Activated T-helper 9 cell treated with anti-CD3 and anti-CD28 coated beads, Interleukin-2, amount 50 U/mL, for 16 hours (primary cell): ENCODE results near the gene RCSD1.
"Not testable (repeated sequence)": the region's sequence is repeated elsewhere in the genome, so short reads cannot be mapped to it uniquely, and the experiment has no call there.

ENCODE experiments used
- DNase-seq: peaks from one replicate; pipeline ENCODE4 v3.0.0-alpha.2; 2020; ENCODE audit warnings: low read depth

RCSD1 gene

DNA sequence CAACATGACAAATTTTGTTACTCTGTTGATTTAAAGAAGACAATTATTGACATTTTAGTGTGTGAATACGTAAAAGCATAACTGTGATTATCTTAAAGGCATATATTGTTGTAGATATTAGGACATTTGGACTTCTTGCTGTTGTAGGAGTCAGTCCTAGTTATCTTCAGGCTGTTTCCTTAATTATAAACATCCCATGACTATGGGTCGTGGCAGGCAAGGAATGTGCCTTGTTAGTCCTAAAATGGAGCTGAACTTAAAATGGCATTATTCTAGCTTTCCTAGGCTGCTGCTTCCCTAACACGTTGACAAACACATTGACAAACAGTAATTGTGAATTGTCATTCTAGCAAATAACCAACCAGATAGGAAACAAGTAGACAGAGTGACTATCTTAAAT, 87.3 kb downstream of the RCSD1 start:
- DNase-seq: no peak

DNA sequence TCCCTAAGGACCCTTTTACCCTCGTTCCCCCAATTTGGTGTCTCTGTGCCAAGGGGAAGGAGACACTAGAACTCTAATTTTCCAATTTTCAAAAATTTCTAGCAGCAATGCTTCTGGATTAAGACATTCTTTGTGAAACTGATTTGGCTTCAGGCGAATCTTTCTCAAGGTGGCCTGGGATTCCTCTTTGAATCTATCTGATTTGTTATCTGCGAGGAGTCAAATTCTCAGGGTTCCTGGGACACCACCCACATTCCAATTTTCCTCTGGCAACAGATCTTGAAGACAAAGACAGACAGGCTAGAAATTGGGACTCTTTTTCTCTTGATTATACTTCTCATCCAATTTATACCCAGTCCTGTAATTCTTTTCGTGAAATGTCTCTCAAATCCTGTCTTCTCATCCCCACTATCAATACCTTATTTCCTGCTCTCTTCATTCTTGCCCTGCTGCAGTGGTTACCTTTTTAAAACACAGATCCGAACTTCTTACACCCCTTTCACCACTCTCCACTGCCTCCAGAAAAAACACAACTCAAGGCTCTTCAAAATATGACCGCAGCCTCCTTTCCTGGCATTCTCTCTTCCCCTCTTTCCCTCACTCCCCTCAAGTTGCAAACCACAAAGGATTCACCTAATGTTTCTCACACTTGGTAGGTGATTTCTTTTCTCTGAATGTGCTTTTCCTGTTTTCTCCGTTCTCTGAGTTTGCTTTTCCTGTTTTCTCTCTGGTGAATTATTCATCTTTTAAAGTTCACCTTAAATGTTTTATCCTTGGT, 89.1 kb downstream of the RCSD1 start:
- no peak for DNase-seq

DNA sequence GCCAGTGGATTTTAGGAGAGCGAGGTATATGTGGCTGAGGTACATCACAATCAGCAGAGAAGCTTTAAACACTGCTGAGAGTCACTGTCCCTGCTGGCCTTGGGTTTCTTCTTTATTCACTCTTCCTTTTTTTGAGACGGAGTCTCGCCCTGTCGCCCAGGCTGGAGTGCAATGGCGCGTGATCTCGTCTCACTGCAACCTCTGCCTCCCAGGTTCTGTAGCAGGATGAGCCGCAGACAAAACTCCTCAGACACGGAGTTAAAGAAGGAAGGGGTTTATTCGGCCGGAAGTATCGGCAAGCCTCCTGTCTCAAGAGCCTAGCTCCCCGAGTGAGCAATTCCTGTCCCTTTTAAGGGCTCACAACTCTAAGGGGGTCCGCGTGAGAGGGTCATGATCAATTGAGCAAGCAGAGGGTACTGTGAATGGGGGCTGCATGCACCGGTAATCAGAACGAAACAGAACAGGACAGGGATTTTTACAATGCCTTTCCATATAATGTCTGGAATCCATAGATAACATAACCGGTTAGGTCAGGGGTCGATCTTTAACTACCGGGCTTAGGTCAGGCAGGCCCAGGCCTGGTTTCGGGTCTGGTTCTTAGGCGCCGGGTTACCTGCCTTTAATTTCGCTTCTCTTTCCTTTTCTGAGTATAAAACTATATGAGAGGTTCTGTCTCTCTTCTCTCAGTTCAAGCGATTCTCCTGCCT, 89.8 kb downstream of the RCSD1 start:
- DNase-seq: not testable (repeated sequence)

DNA sequence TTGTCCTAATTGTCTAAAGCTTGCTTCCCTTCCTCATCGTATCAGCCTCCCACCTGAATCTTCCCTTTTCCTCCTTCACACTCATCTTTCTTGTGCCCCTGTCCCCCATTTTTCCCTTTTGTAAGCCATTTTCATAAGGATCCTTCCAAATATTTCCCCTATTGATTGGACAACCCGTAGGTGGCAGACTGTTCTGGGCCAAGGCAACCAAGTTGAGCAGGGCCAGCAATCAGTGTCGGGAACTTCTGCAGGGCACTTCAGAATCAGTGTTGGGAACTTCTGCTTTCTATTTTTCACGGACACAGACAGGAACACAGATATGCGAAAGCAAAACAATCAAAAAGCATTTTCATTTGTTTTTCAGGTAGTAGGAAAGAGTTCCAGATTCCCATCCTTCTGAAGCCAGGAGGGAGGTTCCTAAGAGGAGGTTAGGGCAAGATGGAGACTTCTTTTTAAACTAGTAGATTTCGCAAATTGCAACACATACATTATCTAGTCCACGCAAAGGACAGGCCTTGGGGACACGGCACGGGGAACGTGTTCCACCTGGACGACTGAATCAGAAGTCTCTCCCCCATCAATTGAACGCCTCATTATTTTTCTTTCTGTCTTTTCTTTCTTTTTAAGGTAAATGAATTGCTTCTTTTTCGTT, 91.1 kb downstream of the RCSD1 start:
- no peak for DNase-seq

DNA sequence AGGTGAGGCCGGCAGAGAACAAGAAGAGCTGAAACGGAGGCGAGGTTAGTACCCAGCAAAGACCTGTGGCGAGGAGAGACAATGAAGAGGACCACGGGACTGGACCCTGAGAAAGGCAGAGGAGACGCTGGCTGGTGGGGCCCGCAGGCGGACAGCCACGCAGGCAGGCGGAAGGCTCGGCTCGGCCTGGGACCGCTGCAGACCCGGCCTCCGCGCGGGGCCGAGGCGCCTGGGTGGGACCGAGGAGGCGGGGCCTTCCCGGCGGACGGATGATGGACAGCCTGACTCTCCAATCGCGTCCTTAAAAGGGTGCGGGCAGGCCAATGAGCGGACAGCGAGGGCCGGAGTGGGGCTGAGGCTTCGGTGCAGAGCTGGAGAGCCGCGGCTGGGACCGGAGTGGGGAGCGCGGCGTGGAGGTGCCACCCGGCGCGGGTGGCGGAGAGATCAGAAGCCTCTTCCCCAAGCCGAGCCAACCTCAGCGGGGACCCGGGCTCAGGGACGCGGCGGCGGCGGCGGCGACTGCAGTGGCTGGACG, 91.7 kb downstream of the RCSD1 start, which contains the start of gene MPZL1:
Gene MPZL1 (plus strand): TSS at position 366 of the 535 bp plus-strand sequence. CDS start 170 bp downstream, outside the sequence.
- peak; percentile 84 for DNase-seq

DNA sequence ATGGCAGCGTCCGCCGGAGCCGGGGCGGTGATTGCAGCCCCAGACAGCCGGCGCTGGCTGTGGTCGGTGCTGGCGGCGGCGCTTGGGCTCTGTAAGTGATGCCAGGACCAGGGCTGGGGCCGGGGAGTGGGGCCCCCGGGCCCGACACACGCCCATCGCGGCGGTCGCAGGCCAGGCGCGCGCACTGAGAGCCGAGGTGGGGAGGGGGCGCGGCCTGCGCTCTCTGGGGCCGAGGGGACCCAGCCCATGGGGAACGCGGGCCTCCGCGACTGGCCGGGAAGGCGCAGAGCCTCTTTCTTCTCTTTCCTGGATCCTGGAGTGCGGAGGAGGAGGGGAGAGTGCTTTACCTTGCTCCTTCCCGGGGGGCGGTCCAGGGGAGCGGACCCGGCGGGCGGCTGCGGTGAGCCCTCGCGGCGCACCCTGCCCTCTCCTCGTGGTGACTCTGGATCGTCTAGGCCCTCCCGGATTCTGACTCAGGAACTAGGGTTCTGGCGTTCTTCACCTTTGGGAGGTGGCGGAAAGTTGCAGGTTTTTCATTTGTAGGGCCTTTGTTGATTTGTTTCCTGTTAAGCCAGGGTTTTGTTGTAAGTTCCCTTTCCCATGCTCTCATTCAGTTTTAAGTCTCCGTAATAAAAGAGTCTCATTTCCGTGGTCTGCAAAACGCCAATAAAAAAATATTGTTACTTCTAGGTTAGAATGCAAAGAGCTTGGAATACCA, 92.3 kb downstream of the RCSD1 start:
- peak; percentile 5 for DNase-seq

DNA sequence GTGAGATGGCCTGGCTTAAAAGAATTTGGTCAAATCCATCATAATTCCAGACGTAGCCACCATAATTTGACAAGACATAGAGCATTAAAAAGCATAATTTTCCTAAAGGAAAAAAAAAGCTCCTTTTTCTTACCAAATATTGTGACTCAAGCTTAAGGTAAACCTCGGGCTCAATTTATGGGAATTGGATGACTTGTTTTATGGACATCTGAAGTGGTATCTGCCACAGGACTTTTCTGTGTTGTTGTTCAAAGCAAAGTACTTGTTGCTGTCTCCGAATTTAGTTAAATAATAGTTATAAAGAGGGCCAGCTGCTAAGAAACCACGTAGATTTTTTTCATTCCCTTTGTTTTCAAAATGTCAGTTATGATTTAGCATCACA, 92.8 kb downstream of the RCSD1 start:
- DNase-seq: no peak

DNA sequence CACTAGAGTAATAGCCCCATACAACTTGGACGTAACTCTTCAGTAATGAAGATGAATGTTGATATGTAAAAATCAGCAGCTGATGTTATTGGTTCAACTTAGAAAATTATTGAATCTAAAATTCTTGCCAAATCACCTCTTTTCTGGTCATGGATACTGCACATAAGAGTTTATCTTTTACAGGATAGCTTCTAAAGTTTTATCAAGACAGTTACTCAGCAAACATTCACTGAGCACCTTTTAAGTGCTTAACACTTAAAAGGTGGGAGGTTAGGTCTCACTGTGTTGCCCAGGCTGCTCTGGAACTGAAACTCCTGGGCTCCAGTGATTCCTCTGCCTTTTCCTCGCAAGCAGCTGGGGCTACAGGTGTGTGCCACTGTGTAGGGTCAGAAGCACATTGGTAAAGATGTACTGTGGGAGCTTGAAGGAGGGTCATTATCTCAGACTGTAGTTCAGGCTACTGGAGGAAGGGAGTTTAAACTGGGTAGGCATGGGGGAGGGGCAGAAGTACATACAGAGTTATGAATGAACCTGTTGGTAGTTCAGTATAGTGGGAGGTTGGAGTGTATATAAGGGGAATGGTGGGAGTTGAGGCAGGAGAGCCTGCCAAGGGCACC, 93.8 kb downstream of the RCSD1 start:
- DNase-seq: no peak

DNA sequence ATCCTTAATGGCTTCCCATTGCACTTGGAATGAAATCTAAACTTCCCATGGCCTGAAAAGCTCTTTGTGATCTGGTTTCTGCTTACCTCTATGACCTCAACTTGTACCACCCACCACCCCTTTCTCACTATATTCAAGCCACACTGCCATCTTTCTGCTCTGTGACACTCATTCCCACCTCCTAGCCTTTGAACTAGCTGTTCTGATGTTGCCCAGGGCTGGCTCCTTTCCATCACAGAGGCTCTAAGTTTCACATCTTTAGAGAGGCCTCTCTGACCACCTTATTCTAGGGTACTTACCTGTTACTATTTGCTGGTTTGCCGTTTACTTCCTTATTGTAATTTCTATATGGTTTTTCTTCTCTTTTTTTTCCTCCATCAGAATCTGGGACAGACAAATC, 96.0 kb downstream of the RCSD1 start:
- DNase-seq: no peak

DNA sequence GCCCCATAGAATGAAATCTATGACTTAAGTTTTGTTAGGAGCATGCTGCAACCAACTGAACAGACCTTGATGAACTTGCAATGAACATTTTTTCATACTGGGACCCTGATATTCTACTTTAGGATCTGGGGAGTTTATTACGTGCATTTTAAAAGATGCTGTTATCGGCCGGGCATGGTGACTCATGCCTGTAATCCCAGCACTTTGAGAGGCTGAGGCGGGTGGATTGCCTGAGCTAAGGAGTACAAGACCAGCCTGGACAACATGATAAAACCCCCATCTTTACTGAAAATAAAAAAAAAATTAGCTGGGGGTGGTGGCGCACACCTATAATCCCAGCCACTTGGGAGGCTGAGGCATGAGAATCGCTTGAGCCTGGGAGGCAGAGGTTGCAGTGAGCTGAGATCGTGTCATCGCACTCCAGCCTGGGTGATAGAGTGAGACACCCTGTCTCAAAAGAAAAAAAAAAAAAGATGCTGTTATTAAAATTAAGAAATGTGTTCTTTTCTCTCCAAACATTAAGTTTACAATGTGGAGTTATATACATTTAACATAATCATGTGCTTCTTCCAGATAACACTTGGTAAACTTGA, 98.9 kb downstream of the RCSD1 start:
- DNase-seq: no peak

DNA sequence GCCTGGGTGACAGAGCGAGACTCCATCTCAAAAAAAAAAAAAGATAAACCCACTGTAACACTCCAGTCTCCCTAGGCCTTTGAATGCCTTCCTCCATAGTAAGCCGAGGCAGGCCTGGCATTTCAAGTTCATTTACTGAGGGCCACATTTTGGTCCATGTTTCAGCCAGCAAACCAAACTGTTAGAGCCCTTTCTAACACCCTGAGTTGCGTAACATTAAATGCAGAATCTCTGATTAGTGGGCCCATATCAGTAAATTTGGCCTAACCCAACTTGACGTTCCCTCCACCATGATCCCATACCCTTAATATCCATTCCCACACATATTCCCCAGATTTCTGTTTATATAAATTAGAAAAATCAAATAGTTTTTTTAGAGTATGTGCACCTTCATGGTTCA, 104.2 kb downstream of the RCSD1 start:
- DNase-seq: no peak

DNA sequence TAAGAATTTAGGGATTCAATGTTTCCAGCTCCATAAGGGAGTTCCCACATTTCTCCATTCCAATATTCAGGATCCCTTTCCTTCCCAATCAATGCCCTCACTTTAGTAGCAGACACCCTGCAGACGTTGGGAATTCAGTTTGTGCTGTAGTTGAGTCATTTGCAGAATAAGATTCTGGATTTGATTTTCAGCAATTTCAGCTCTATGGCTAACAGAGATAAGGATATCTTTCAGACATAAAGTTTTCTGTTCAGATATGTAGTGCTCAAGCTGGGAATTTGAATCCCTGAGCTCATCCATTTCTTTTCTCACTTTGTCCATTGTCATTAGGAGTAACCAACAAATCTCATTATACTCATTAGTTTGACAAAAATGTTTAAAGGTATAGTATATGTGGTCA, 104.8 kb downstream of the RCSD1 start:
- no peak for DNase-seq

DNA sequence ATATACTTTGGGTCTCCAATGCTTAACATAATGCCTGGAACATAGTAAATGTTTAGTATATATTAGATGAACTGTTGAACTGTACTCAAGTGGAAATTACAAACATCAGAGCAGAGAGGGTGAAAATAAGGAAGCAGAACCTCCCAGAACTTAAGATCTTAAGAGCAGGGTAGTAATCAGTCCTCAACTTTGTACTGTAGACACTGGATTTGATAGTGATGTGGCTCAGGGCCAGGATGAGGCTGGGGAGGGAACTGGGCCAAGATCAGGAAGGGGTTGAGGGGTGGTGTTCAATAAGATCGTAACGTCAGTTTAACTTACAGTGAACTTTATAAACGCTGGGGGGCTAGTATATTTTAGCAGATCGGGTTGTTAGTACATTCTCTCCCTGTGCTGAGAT, 107.1 kb downstream of the RCSD1 start:
- DNase-seq: no peak

DNA sequence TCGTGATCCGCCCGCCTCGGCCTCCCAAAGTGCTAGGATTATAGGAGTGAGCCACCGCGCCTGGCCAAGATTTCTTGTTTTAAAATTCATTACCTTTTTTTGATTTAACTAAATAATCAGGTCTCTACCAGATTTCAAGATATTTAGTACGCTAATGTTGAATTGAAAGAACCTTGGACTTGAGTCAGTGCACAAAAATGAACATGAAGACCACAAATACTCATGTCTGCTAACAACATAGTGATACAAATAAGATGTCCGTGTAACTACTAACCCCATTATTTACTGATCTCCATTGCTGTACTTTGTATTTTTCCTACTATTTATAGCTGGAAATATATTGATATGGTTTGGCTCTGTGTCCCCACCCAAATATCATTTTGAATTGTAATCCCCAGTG, 108.1 kb downstream of the RCSD1 start:
- DNase-seq: no peak

DNA sequence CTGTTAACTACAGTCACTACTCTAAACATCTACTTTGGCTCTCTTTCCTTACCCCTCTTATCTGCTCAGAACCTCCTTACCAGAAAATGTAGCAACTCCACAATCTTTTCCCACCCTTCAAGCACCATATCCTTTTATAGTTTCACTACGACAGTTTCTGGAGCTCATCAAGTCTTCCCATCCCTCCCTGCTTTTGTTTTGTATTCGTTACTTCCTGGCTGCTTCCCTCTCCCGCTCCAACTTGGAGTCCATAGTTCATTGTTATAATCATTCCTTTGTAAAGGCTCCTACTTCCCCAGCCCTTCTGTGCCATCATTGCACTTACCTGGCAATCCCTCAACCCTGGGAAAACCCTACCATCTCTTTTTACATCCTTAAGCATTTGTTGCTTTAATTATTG, 109.7 kb downstream of the RCSD1 start:
- no peak for DNase-seq

DNA sequence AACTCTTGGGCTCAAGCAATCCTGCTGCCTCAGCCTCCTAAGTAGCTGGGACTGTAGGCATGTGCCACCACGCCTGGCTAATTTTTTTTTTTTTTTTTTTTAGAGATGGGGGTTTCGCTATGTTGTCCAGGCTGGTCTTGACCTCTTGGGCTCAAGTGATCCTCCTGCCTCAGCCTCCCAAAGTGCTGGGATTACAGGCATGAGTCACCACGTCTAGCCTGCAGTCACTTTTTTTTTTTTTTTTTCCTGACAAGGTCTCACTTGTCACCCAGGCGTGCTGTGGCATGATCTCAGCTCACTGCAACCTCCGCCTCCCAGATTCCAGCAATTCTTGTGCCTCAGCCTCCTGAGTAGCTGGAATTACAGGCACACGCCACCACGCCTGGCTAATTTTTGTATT, 111.1 kb downstream of the RCSD1 start:
- DNase-seq: not testable (repeated sequence)

DNA sequence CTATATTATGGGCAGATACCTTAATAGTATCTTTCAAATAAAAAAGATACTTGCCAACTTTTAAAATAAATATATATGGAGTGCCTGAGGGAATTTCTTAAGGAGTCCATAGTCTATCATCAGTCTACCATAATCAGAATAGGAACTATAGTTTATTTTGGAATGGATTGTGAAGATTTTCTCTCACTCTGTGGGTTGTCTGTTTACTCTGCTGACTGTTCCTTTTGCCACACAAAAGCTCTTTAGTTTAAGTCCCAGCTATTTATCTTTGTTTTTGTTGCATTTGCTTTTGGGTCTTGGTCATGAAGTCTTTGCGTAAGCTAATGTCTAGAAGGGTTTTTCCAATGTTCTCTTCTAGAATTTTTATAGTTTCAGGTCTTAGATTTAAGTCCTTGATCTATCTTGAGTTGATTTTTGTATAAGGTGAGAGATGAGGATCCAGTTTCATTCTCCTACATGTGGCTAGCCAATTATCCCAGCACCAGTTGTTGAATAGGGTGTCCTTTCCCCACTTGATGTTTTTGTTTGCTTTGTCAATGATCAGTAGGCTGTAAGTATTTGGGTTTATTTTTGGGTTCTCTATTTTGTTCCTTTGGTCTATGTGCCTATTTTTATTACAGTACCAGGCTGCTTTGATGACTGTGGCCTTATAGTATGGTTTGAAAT, 112.5 kb downstream of the RCSD1 start:
- not testable (repeated sequence) for DNase-seq

DNA sequence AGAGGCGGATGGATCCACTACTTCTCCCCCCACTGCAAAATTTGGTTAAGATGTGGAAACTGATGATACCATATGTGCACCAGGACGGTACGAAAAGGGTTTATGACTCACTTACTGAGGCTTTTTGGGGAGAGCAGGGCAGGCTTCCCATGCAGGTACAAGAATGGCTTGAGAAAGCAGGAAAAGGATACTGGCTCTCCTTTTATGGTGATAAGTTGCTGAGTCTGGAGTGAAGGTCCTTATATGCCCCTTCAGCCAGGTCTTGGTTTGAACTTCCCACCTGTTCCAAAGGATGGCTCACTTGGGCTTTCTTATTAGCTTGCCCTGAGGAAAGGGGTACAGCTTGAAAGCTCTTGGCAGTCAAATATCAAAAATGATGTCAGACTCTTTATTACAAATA, 114.9 kb downstream of the RCSD1 start:
- no peak for DNase-seq

DNA sequence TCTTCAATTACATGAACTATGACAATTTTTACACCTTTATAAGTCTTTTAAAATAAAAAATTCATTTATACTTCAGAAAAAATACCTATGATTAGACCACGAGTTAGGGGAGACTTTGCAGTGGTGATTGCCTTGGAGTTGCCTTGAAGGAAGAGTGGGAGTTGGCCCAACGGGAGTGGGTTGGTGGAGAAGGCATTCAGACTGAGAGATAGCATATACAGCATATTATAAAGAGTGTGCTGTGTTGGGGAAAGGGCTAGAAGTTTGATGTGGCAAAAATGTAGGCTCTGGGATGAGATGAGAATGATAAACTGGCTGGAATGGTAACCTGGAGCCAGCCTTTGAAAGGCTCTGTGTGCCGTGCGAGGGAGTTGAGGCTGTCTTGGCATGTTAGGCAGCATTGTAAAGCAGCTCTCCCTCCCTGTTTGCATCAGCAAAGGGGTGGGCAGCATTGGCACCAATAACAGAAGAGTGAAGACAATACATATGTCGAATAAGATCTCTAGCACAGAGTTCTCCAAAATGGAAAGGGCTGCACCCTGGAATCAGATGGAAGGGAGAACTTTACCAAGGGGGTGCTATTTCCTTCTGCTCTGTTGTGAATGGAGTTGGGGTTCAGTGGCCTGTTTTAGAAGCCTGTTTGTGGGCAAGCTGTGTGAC, 116.1 kb downstream of the RCSD1 start:
- no peak for DNase-seq

DNA sequence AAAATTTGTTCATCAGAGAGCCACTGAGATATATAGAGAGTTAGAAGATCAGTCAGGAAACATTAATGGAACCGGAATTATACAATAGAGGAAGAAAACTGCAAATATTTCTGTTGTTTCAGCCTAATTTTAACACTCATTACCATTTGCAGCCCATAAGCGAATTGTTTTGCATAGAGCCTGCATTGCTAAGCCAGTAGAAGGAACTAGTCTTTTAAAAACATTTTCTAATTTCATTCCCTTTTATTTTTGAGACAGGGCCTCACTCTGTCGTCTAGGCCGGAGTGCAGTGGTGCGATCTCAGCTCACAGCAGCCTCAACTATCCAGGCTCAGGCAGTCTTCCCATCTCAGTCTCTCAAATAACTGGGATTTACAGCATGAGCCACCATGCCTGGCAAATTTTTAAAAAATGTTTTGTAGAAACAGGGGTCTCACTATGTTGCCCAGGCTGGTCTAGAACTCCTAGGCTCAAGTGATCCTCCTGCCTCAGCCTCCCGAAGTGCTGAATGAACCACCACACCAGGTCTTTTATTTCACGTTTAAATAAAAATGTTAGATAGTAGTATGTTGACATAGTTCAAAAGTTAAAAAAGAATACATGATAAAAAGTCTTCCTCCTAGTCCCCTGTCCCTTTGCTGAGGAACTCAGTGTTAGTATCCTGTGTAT, 117.1 kb downstream of the RCSD1 start:
- DNase-seq: no peak
